K562 (cell line): Measurements from ENCODE around the gene REPS1. TPM values are rescaled to one million over a fixed set of nuclear protein-coding genes. Genes with fewer than 3 reads are reported as not detected.

ENCODE experiments used
- ATAC-seq: fragments of 200-7000 bp; cut with Tn5 transposase; 3 replicates; pipeline ENCODE4 v1.9.1; 2020; ENCODE audit warnings: moderate library complexity
- BruUV-seq: library from RNA; stranded (reverse); fragments of 400-500 nt; replicated peaks from 2 replicates; lab custom pipeline; 2021; lab: Mats Ljungman, UMichigan
- CTCF ChIA-PET: fragments of 300-600 bp; formaldehyde crosslinking; extraction: SDS; loops from one replicate; lab custom pipeline; 2021; ENCODE audit warnings: low intra/inter-chr PET ratio; lab: Yijun Ruan, JAX
- POLR2A ChIA-PET: fragments of 300-600, 350-650 bp; sonication (Branson Sonifier 250); formaldehyde crosslinking; extraction: SDS; loops from one replicate; lab custom pipeline; 2021; ENCODE audit warnings: antibody characterized with exemption, inconsistent platforms; lab: Yijun Ruan, JAX
- DNase-seq, 4 experiments: peaks; one replicate each; pipeline versions ENCODE4 v3.0.0 to v3.0.0-alpha.2; 2011 to 2018; ENCODE audit warnings: low spot score in 3 of 4, mixed read lengths in 3 of 4; ENCODE audit errors: extremely low read depth in 1 of 4
- FAIRE-seq: peaks from 2 replicates; lab custom pipeline; 2011; peaks lifted over from hg19 to GRCh38; lab: Jason Lieb, UNC
- H2AFZ ChIP-seq: 2 replicates; pipeline ENCODE4 v1.6.0; 2011; ENCODE audit warnings: low read depth, low read length, control low read depth, inconsistent platforms
- H3K27ac ChIP-seq: fragments of 200-600 bp; 3 replicates; pipeline ENCODE4 v1.8.0; 2011; ENCODE audit warnings: low read depth, mild to moderate bottlenecking, control low read depth, inconsistent platforms, low read length, moderate library complexity, mixed read lengths; ENCODE audit errors: extremely low read depth
- H3K27me3 ChIP-seq, 2 experiments: fragments of 300-600 bp in 1 of 2; 2 replicates in 1 of 2; 3 replicates in 1 of 2; pipeline versions ENCODE4 v1.6.0 to v1.8.0; 2011; ENCODE audit warnings: inconsistent platforms in 2 of 2, low read length in 2 of 2, mild to moderate bottlenecking in 1 of 2, mixed read lengths in 1 of 2, moderate library complexity in 1 of 2; ENCODE audit not compliant: control insufficient read depth in 2 of 2, insufficient read depth in 2 of 2
- H3K36me3 ChIP-seq: fragments of 300-600 bp; 3 replicates; pipeline ENCODE4 v1.8.0; 2011; ENCODE audit warnings: mild to moderate bottlenecking, low read length, inconsistent platforms; ENCODE audit not compliant: control insufficient read depth, insufficient read depth
- H3K4me1 ChIP-seq, 2 experiments: fragments of 200-600 bp in 1 of 2; replicated peaks in 1 of 2; 2 replicates in 1 of 2; 3 replicates in 1 of 2; pipeline versions ENCODE4 v1.5.1 to v1.8.0; 2011; ENCODE audit warnings: inconsistent platforms in 2 of 2, low read length in 2 of 2, mild to moderate bottlenecking in 1 of 2, mixed read lengths in 1 of 2, moderate library complexity in 1 of 2; ENCODE audit not compliant: control insufficient read depth in 2 of 2, insufficient read depth in 2 of 2
- H3K4me2 ChIP-seq: 2 replicates; pipeline ENCODE4 v1.6.1; 2011; ENCODE audit warnings: low read length, control low read depth, inconsistent platforms, mixed read lengths; ENCODE audit not compliant: insufficient read depth
- H3K4me3 ChIP-seq: fragments of 200-600 bp; sonication (generic), shearing (Covaris generic); 2 replicates; pipeline ENCODE4 v1.5.1; 2016; ENCODE audit warnings: control low read depth, inconsistent platforms
- H3K79me2 ChIP-seq: fragments of 200-600 bp; 3 replicates; pipeline ENCODE4 v1.8.0; 2011; ENCODE audit warnings: low read length, inconsistent platforms; ENCODE audit not compliant: control insufficient read depth, insufficient read depth
- H3K9ac ChIP-seq, 2 experiments: 2 replicates each; pipeline versions ENCODE4 v1.6.0 to v1.6.1; 2011; ENCODE audit warnings: low read depth in 2 of 2, low read length in 2 of 2, control low read depth in 1 of 2, inconsistent platforms in 1 of 2, mild to moderate bottlenecking in 1 of 2, mixed read lengths in 1 of 2; ENCODE audit not compliant: insufficient read depth in 1 of 2
- H3K9me1 ChIP-seq: one replicate; pipeline ENCODE4 v1.6.0; 2011; ENCODE audit warnings: inconsistent platforms, mild to moderate bottlenecking, low read length, moderate library complexity; ENCODE audit not compliant: control insufficient read depth, insufficient read depth
- H3K9me3 ChIP-seq: replicated peaks from 2 replicates; pipeline ENCODE4 v1.5.1; 2011; ENCODE audit warnings: low read depth, low read length, inconsistent platforms; ENCODE audit not compliant: control insufficient read depth, insufficient read depth
- H4K20me1 ChIP-seq: replicated peaks from 2 replicates; pipeline ENCODE4 v1.6.1; 2011; ENCODE audit warnings: low read length, inconsistent platforms, mixed read lengths; ENCODE audit not compliant: control insufficient read depth, insufficient read depth
- ATF3 ChIP-seq, 2 experiments: fragments of 450-650 bp in 1 of 2; sonication (generic) in 1 of 2; formaldehyde crosslinking in 1 of 2; IDR thresholded peaks in 1 of 2; conservative IDR thresholded peaks in 1 of 2; 2 replicates each; pipeline versions ENCODE4 v1.6.1 to v1.8.1; 2016 to 2023; ENCODE audit warnings: mild to moderate bottlenecking in 2 of 2, moderate library complexity in 2 of 2, inconsistent platforms in 1 of 2, missing genetic modification reagents in 1 of 2
- CBFA2T3 ChIP-seq: fragments of 450-650 bp; IDR thresholded peaks from 2 replicates; pipeline ENCODE4 v1.6.1; 2017
- EZH2 ChIP-seq: IDR thresholded peaks from 2 replicates; pipeline ENCODE4 v1.6.1; 2012; ENCODE audit warnings: low read depth, mild to moderate bottlenecking, inconsistent platforms, low read length, borderline replicate concordance
- HDAC6 ChIP-seq: IDR thresholded peaks from 2 replicates; pipeline ENCODE4 v1.6.1; 2012; ENCODE audit warnings: low read depth, mild to moderate bottlenecking, control low read depth, inconsistent platforms, low read length, moderate library complexity
- HMGN3 ChIP-seq: IDR thresholded peaks from 2 replicates; pipeline ENCODE4 v1.6.1; 2011; ENCODE audit warnings: borderline replicate concordance, low read depth, mild to moderate bottlenecking, mixed read lengths, low read length; ENCODE audit not compliant: insufficient read length; ENCODE audit errors: extremely low read depth
- SNIP1 ChIP-seq: fragments of 450-650 bp; IDR thresholded peaks from 2 replicates; pipeline ENCODE4 v1.7.1; 2017; ENCODE audit warnings: low read depth, mild to moderate bottlenecking
- TRIM28 ChIP-seq: fragments of 450-650 bp; IDR thresholded peaks from 2 replicates; pipeline ENCODE4 v1.6.1; 2017
- ZFP91 ChIP-seq: sonication (generic); formaldehyde crosslinking; IDR thresholded peaks from 2 replicates; pipeline ENCODE4 v1.8.0; 2022; ENCODE audit warnings: mild to moderate bottlenecking, missing genetic modification reagents
- WGBS: fragments of 100-300 bp; shearing (Covaris generic); methylation state at CpG from one replicate; pipeline ENCODE4 v1.1.6; 2016; ENCODE audit warnings: low coverage, mixed read lengths; ENCODE audit not compliant: insufficient coverage; ENCODE audit errors: missing lambda C conversion rate; 5-methylcytosine and 5-hydroxymethylcytosine counted together
- in situ Hi-C: fragments of 300-500 bp; cut with MboI; formaldehyde crosslinking; loops from 4 replicates; pipeline ENCODE4 v1.15.0; 2018; ENCODE audit warnings: inconsistent platforms, mixed read lengths
- intact Hi-C: fragments of 100-400 bp; cut with micrococcal nuclease; formaldehyde crosslinking; loops from 2 replicates; pipeline ENCODE4 v1.14.2; 2022
- polyA plus RNA-seq, 8 experiments: library from polyadenylated mRNA; depleted of rRNA in 4 of 8; stranded (reverse) in 5 of 8; unstranded in 3 of 8; fragments of >200 nt; fragmentation: Nextera tagmentation in 2 of 8; fragmentation: Illumina TruSeq in 1 of 8; extraction: Ambion mirVana in 2 of 8; extraction: Trizol in 1 of 8; gene quantifications; 2 replicates each; pipeline versions ENCODE4 v1.2.1 to v1.2.3, GENCODE V29; 2011 to 2014; ENCODE audit warnings: inconsistent platforms in 1 of 8, missing spikeins in 1 of 8
- total RNA-seq, 7 experiments: library from RNA; depleted of rRNA in 6 of 7; stranded (reverse); fragments of >200 nt in 6 of 7; fragmentation: Illumina TruSeq in 2 of 7; extraction: Trizol in 2 of 7; gene quantifications; 2 replicates each; pipeline versions ENCODE4 v1.2.1 to v1.2.3, GENCODE V29; 2011 to 2021; ENCODE audit warnings: low replicate concordance in 1 of 7

REPS1 gene
- total and polyA plus RNA-seq, 9 of the 15 experiments (the other 6 are each of a cell fraction or from before 2014, with no cell fraction given) = 7.9 to 36.0 (median 27.8) TPM

DNA sequence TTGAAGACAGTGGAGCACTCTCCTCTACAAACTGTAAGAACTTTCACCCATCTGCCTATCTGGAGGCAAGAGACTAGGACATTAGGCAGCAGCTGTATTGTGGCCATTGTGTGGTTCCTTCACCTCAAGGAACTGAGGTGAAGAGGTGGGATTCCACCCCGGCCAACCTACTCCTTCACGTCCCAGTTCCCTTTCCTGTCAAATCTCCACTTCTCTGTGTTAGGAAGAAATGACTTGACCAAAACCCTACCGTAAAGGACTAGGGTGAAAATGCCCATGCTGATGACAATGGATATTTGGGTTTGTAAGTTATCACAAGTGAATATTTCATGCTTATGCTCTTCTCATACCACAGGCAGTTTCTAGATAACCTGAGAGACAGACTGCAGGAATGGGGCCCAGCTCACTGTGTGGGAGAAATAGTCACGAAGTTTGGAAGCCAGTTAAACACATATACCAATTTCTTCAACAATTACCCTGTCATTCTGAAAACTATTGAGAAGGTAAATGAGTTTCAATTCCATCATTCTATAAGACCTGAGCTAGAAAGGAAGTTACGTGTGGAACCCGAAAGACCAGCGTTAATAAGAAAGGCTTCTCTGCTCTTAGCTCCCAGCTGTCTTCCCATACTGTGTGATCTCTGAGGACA, 105.6 kb downstream of the REPS1 start:
- POLR2A ChIA-PET = no interaction called here
- intact Hi-C loops = no loop called here
- no peak; the same call in 2 of the 3 replicates for ATAC-seq
- no peaks in the 10 kb centered on the region for H3K4me1 ChIP-seq
- CTCF ChIA-PET = interaction anchor here (0.5 kb wide), 1 partner anchor 16 kb away, joined by 3 read pairs; no protein-coding TSS in a partner anchor
- DNase-seq = no peak
- in situ Hi-C loops = no loop called here
- no peak for FAIRE-seq
- peaks cover 8 to 15% of the 10 kb centered on the region in 2 experiments; a peak in 4 of 5 replicates for H3K27me3 ChIP-seq
- H3K79me2 ChIP-seq = no peaks in the 10 kb centered on the region
- no peaks in the 10 kb centered on the region for H3K9me1 ChIP-seq
- no peak overlapping the region for H3K27ac ChIP-seq
- 1% methylated on average over 7 of the region's 7 CpGs for WGBS
- TF ChIP-seq ATF3 (IDR thresholded peaks at IDR 0.05) = no peak
- TF ChIP-seq ATF3 (CRISPR knock-in tag; conservative IDR thresholded peaks at IDR 0.05) = no peak
- TF ChIP-seq, all 486 proteins: peak for 0
- Histone ChIP-seq H2AFZ (no peak overlapping the region), H3K4me2 (no peak overlapping the region), H4K20me1 (no peaks in the 10 kb centered on the region), H3K4me3 (no peak overlapping the region), H3K36me3 (no peaks in the 10 kb centered on the region), H3K9ac (no peak overlapping the region), H3K9me3 (no peaks in the 10 kb centered on the region)
- BruUV-seq = no TSS peak

DNA sequence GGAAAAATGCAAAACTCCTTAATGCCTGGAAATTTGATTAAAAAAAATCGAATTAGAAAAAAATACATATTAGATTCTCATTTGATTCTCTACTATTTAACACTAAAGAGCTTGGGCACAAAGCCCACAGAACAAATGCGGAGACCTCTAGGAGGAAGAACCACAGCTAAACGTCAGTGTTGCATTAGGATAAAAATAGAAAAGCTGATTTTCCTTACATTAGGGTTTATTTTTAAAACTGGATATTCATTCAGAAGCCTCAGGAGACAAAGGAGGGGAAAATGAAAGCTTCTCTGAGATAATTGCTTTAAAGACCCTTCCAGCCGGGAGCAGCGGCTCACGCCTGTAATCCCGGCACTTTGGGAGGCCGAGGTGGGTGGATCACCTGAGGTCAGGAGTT, 114.9 kb downstream of the REPS1 start:
- no peak overlapping the region for H3K4me2 ChIP-seq
- H3K27ac ChIP-seq = no peak overlapping the region
- no peaks in the 10 kb centered on the region for H3K4me1 ChIP-seq
- 4% methylated on average over 8 of the region's 8 CpGs for WGBS
- no peaks in the 10 kb centered on the region for H3K9me3 ChIP-seq
- no peaks in the 10 kb centered on the region for H4K20me1 ChIP-seq
- no peak for FAIRE-seq
- no peaks in the 10 kb centered on the region for H3K9me1 ChIP-seq
- no peak overlapping the region for H3K9ac ChIP-seq
- no peak overlapping the region for H3K4me3 ChIP-seq
- BruUV-seq = no TSS peak
- no peak for DNase-seq
- intact Hi-C loops (no loop called here), in situ Hi-C loops (no loop called here)
- TF ChIP-seq EZH2 (no peak), CBFA2T3 (no peak), HMGN3 (no peak), SNIP1 (no peak), ZFP91 (CRISPR knock-in tag) (no peak), HDAC6 (no peak), TRIM28 (no peak)
- no peak for ATAC-seq
- H3K79me2 ChIP-seq = no peaks in the 10 kb centered on the region
- ChIA-PET POLR2A (no interaction called here), CTCF (no interaction called here)
- H2AFZ ChIP-seq = no peak overlapping the region
- peaks cover 30 to 35% of the 10 kb centered on the region in 2 experiments for H3K27me3 ChIP-seq
- no peaks in the 10 kb centered on the region for H3K36me3 ChIP-seq
